ENCODE measurements around the gene SC5D.

Gene SC5D

GRCh38 chr11:121292495-121293287 lies at the start of gene SC5D:
TSS of gene SC5D (plus strand) at chr11:121292771. CDS start at chr11:121303376, 10,605 bp downstream.
- DNase-seq (ENCODE audit: low read depth in 1 of 2, low spot score in 1 of 2): peak; percentile 97 to 98
- TF ChIP-seq JUND (IDR thresholded peaks at IDR 0.05; ENCODE audit: low read depth): no peak
- in situ Hi-C loops (cut with HindIII; ENCODE audit: low pct_unique_long_range_greater_than_20kb, low sequenced_read_pairs): no loop called here

- no peak for TF ChIP-seq JUND (IDR thresholded peaks at IDR 0.05; ENCODE audit: low read depth)
- in situ Hi-C loops (cut with HindIII; ENCODE audit: low pct_unique_long_range_greater_than_20kb, low sequenced_read_pairs): no loop called here
- DNase-seq (ENCODE audit: low read depth in 1 of 2, low spot score in 1 of 2): no peak
Observed at GRCh38 chr11:121244884-121245283, 47.7 kb upstream of the SC5D start.

- no peak for DNase-seq (ENCODE audit: low read depth in 1 of 2, low spot score in 1 of 2)
- in situ Hi-C loops (cut with HindIII; ENCODE audit: low pct_unique_long_range_greater_than_20kb, low sequenced_read_pairs): no loop called here
- no peak for TF ChIP-seq JUND (IDR thresholded peaks at IDR 0.05; ENCODE audit: low read depth)
Observed at GRCh38 chr11:121246021-121246768, 46.4 kb upstream of the SC5D start.

GRCh38 chr11:121246769-121247035 lies 45.9 kb upstream of the SC5D start:
- TF ChIP-seq JUND (IDR thresholded peaks at IDR 0.05; ENCODE audit: low read depth): no peak
- DNase-seq (ENCODE audit: low read depth in 1 of 2, low spot score in 1 of 2): no peak
- in situ Hi-C loops (cut with HindIII; ENCODE audit: low pct_unique_long_range_greater_than_20kb, low sequenced_read_pairs): no loop called here

- in situ Hi-C loops (cut with HindIII; ENCODE audit: low pct_unique_long_range_greater_than_20kb, low sequenced_read_pairs): no loop called here
- no peak for TF ChIP-seq JUND (IDR thresholded peaks at IDR 0.05; ENCODE audit: low read depth)
- no peak for DNase-seq (ENCODE audit: low read depth in 1 of 2, low spot score in 1 of 2)
Observed at GRCh38 chr11:121248496-121248895, 44.1 kb upstream of the SC5D start.

GRCh38 chr11:121249039-121249663 lies 43.4 kb upstream of the SC5D start:
- DNase-seq (ENCODE audit: low read depth in 1 of 2, low spot score in 1 of 2): peak; percentile 77 to 78
- in situ Hi-C loops (cut with HindIII; ENCODE audit: low pct_unique_long_range_greater_than_20kb, low sequenced_read_pairs): no loop called here
- no peak for TF ChIP-seq JUND (IDR thresholded peaks at IDR 0.05; ENCODE audit: low read depth)

GRCh38 chr11:121250843-121251242 lies 41.7 kb upstream of the SC5D start:
- in situ Hi-C loops (cut with HindIII; ENCODE audit: low pct_unique_long_range_greater_than_20kb, low sequenced_read_pairs): no loop called here
- DNase-seq (ENCODE audit: low read depth in 1 of 2, low spot score in 1 of 2): peak; percentile 46 to 81
- peak; percentile 82 for TF ChIP-seq JUND (IDR thresholded peaks at IDR 0.05; ENCODE audit: low read depth)

GRCh38 chr11:121253951-121254350 lies 38.6 kb upstream of the SC5D start:
- TF ChIP-seq JUND (IDR thresholded peaks at IDR 0.05; ENCODE audit: low read depth): no peak
- in situ Hi-C loops (cut with HindIII; ENCODE audit: low pct_unique_long_range_greater_than_20kb, low sequenced_read_pairs): no loop called here
- DNase-seq (ENCODE audit: low read depth in 1 of 2, low spot score in 1 of 2): no peak

- DNase-seq (ENCODE audit: low read depth in 1 of 2, low spot score in 1 of 2): no peak
- in situ Hi-C loops (cut with HindIII; ENCODE audit: low pct_unique_long_range_greater_than_20kb, low sequenced_read_pairs): no loop called here
- no peak for TF ChIP-seq JUND (IDR thresholded peaks at IDR 0.05; ENCODE audit: low read depth)
Observed at GRCh38 chr11:121254756-121255155, 37.8 kb upstream of the SC5D start.

- no peak for DNase-seq (ENCODE audit: low read depth in 1 of 2, low spot score in 1 of 2)
- no peak for TF ChIP-seq JUND (IDR thresholded peaks at IDR 0.05; ENCODE audit: low read depth)
- in situ Hi-C loops (cut with HindIII; ENCODE audit: low pct_unique_long_range_greater_than_20kb, low sequenced_read_pairs): no loop called here
Observed at GRCh38 chr11:121255473-121256125, 37.0 kb upstream of the SC5D start.

GRCh38 chr11:121257289-121257688 lies 35.3 kb upstream of the SC5D start:
- no peak for TF ChIP-seq JUND (IDR thresholded peaks at IDR 0.05; ENCODE audit: low read depth)
- in situ Hi-C loops (cut with HindIII; ENCODE audit: low pct_unique_long_range_greater_than_20kb, low sequenced_read_pairs): no loop called here
- no peak for DNase-seq (ENCODE audit: low read depth in 1 of 2, low spot score in 1 of 2)

GRCh38 chr11:121257976-121258375 lies 34.6 kb upstream of the SC5D start:
- DNase-seq (ENCODE audit: low read depth in 1 of 2, low spot score in 1 of 2): peak; percentile 40 to 99
- in situ Hi-C loops (cut with HindIII; ENCODE audit: low pct_unique_long_range_greater_than_20kb, low sequenced_read_pairs): no loop called here
- peak; percentile 100 for TF ChIP-seq JUND (IDR thresholded peaks at IDR 0.05; ENCODE audit: low read depth)
